Frontal cortex (tissue), 4 donors: Measurements from ENCODE around the gene AMIGO2. TPM values are rescaled to one million over a fixed set of nuclear protein-coding genes. Genes with fewer than 3 reads are reported as not detected.
A peak's percentile ranks its signal among the peaks of the same experiment; 100 is the strongest.

Source experiments
- DNase-seq, 2 donors: peaks; one replicate each; pipeline ENCODE4 v3.0.0; 2012; ENCODE audit warnings: low spot score in 2 of 2
- FAIRE-seq: peaks from 2 replicates; lab custom pipeline; 2012; peaks lifted over from hg19 to GRCh38; lab: Jason Lieb, UNC
- total RNA-seq: library from RNA; depleted of rRNA; stranded (reverse); fragments of >200 nt; gene quantifications from one replicate; pipeline ENCODE4 v1.2.3, GENCODE V29; 2014
- donor health status: control.
- donor health status: control.
- donor health status: control.

The AMIGO2 gene
- total RNA-seq, 1 donor from 2014 or later = 21.2 TPM

DNA sequence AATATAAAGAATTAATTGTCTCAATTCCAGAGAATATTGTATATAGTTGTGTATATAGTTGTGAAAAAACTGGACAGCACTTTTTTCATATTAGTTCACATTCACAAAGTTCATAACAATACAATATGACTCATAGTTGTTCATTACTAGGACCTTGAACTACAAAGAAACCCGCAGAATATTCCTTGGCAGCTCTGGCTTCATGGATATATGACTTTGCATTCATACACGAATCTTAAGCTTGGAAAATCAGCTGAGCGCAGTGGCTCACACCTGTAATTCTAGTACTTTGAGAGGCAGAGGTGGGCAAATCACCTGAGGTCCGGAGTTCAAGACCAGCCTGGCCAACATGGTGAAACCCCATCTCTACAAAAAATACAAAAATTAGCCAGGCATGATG is 38.4 kb downstream of the AMIGO2 start:
- DNase-seq (no peak), FAIRE-seq (no peak)

DNA sequence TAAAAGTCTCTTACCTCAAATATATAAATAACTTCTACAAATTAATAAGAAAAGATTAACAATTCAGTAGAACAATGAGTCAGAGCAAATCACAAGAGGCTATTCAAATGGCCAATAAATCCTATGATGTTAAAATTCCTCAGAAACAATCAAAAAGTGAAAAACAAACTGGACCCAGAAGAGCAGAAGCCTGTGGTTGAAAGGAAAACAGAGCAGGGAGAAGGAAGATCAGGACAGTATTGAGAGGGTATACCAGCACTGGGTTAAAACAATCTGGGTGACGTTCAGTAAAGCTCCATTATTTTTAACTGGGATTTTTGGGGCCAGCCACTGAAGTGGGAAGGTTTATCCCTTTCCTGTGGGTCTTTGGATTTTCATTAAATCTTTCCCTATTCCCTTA is 40.0 kb downstream of the AMIGO2 start:
- FAIRE-seq (no peak), DNase-seq (no peak)

- DNase-seq (no peak), FAIRE-seq (no peak)
Observed at GRCh38 chr12:47039079-47039478, 40.7 kb downstream of the AMIGO2 start.

- DNase-seq (no peak), FAIRE-seq (no peak)
Observed at GRCh38 chr12:47038270-47038748, 41.5 kb downstream of the AMIGO2 start.

- FAIRE-seq (no peak), DNase-seq (no peak)
Observed at GRCh38 chr12:47035484-47035883, 44.3 kb downstream of the AMIGO2 start.

DNA sequence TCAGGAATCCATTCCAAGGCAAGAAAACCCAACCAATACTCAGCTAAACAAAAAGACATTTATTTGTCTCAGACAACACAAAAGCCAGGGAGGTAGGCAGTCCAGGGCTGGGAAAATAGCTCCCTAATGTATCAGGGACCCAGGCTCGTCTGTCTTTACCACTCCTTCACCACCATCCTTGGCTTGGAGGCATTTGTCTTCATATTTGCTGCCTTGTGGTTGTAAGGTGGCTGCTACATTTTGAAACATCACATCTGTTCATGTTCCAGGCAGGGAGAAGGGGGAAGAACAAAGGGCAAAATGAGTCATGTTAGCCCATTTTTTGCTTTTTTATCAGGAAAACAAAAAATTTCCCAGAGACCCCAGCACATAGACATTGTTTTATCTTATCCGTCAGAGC is 45.1 kb downstream of the AMIGO2 start:
- DNase-seq (no peak), FAIRE-seq (no peak)

- DNase-seq = no peak
- no peak for FAIRE-seq
Observed at GRCh38 chr12:47033789-47034555, 45.8 kb downstream of the AMIGO2 start.

GRCh38 chr12:47033081-47033480 is 46.7 kb downstream of the AMIGO2 start:
- DNase-seq (no peak), FAIRE-seq (no peak)

GRCh38 chr12:47032644-47033043 is 47.1 kb downstream of the AMIGO2 start:
- FAIRE-seq = peak; percentile 26
- DNase-seq = no peak

GRCh38 chr12:47029903-47030302 is 49.9 kb downstream of the AMIGO2 start:
- no peak for DNase-seq
- FAIRE-seq = no peak

- no peak for DNase-seq
- FAIRE-seq = no peak
Observed at GRCh38 chr12:47028981-47029708, 50.6 kb downstream of the AMIGO2 start.

DNA sequence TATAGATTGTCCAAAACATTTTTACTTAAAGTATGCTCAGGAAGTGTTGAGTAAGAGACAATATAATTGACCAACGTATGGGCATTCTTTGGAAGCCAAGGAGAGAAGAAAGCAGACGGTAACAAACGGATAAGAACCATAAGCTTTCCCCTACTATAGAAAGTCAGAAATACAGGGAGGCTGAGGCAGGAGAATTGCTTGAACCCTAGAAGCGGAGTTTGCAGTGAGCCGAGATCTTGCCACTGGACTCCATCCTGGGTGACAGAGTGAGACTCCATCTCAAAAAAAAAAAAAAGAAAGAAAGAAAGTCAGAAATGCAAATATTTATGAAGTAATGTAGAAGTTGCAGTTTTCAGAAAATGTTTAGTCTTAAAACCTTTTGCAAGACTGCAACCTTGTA is 51.6 kb downstream of the AMIGO2 start:
- no peak for FAIRE-seq
- no peak for DNase-seq

Other genes with a start within 250 kb of the AMIGO2 start
- gene PCED1B, start 338 bp downstream of the AMIGO2 start, total RNA-seq = 0.41 TPM